Astrocyte (in vitro differentiated cells and primary cell): ENCODE data around the gene TNIK. TPM values are rescaled to one million over a fixed set of nuclear protein-coding genes. Genes with fewer than 3 reads are reported as not detected.

Source experiments
- DNase-seq: peaks from one replicate; pipeline ENCODE4 v3.0.0-alpha.2; 2010; ENCODE audit warnings: low read depth
- FAIRE-seq: peaks from 2 replicates; lab custom pipeline; 2011; peaks lifted over from hg19 to GRCh38; lab: Jason Lieb, UNC
- H2AFZ ChIP-seq: 2 replicates; pipeline ENCODE4 v1.6.0; 2012; ENCODE audit warnings: low read depth, low read length, inconsistent platforms
- H3K27ac ChIP-seq: 2 replicates; pipeline ENCODE4 v1.5.1; 2011; ENCODE audit warnings: low read depth, low read length, inconsistent platforms
- H3K27me3 ChIP-seq: 2 replicates; pipeline ENCODE4 v1.6.0; 2011; ENCODE audit warnings: low read length, inconsistent platforms; ENCODE audit not compliant: insufficient read depth
- H3K36me3 ChIP-seq: 2 replicates; pipeline ENCODE4 v1.5.1; 2011; ENCODE audit warnings: low read length, inconsistent platforms; ENCODE audit not compliant: insufficient read depth
- H3K4me1 ChIP-seq: 2 replicates; pipeline ENCODE4 v1.5.1; 2011; ENCODE audit warnings: low read length, inconsistent platforms; ENCODE audit not compliant: insufficient read depth
- H3K4me2 ChIP-seq: 2 replicates; pipeline ENCODE4 v1.6.0; 2012; ENCODE audit warnings: low read length, inconsistent platforms
- H3K4me3 ChIP-seq: 2 replicates; pipeline ENCODE4 v1.5.1; 2011; ENCODE audit warnings: low read depth, mild to moderate bottlenecking, low read length, inconsistent platforms; ENCODE audit not compliant: insufficient read depth
- H3K79me2 ChIP-seq: 2 replicates; pipeline ENCODE4 v1.6.0; 2012; ENCODE audit warnings: mild to moderate bottlenecking, low read length, inconsistent platforms; ENCODE audit not compliant: insufficient read depth
- H3K9ac ChIP-seq: 2 replicates; pipeline ENCODE4 v1.6.0; 2012; ENCODE audit warnings: mild to moderate bottlenecking, low read length, inconsistent platforms
- H3K9me3 ChIP-seq: 2 replicates; pipeline ENCODE4 v1.5.1; 2012; ENCODE audit warnings: low read depth, mild to moderate bottlenecking, low read length, inconsistent platforms; ENCODE audit not compliant: insufficient read depth
- H4K20me1 ChIP-seq: 2 replicates; pipeline ENCODE4 v1.6.0; 2012; ENCODE audit warnings: low read length, inconsistent platforms; ENCODE audit not compliant: insufficient read depth
- H3K27ac Mint-ChIP-seq: one replicate; pipeline ENCODE4 v1.8.0; 2021; ENCODE audit warnings: mild to moderate bottlenecking, mixed read lengths; ENCODE audit not compliant: unreplicated experiment
- H3K27me3 Mint-ChIP-seq: one replicate; pipeline ENCODE4 v1.8.0; 2021; ENCODE audit warnings: low read depth, mixed read lengths; ENCODE audit not compliant: unreplicated experiment
- H3K36me3 Mint-ChIP-seq: one replicate; pipeline ENCODE4 v1.8.0; 2021; ENCODE audit warnings: low read depth, mixed read lengths; ENCODE audit not compliant: unreplicated experiment
- H3K4me1 Mint-ChIP-seq: one replicate; pipeline ENCODE4 v1.8.0; 2021; ENCODE audit warnings: low read depth, mixed read lengths; ENCODE audit not compliant: unreplicated experiment
- H3K4me3 Mint-ChIP-seq: one replicate; pipeline ENCODE4 v1.8.0; 2021; ENCODE audit warnings: mild to moderate bottlenecking, moderate library complexity, mixed read lengths; ENCODE audit not compliant: unreplicated experiment
- H3K9me3 Mint-ChIP-seq: one replicate; pipeline ENCODE4 v1.8.0; 2021; ENCODE audit warnings: mild to moderate bottlenecking, mixed read lengths; ENCODE audit not compliant: unreplicated experiment
- EZH2 ChIP-seq: IDR thresholded peaks from 2 replicates; pipeline ENCODE4 v1.6.1; 2012; ENCODE audit warnings: mild to moderate bottlenecking, low read length, inconsistent platforms; ENCODE audit not compliant: insufficient read depth
- total RNA-seq: library from RNA; stranded (reverse); gene quantifications from 2 replicates; pipeline ENCODE4 v1.2.1, GENCODE V29; 2021
- TF ChIP-seq, protein P1 (sequence below): IDR thresholded peaks from 2 replicates; pipeline ENCODE4 v1.5.1; 2011; ENCODE audit warnings: low read depth, mild to moderate bottlenecking, inconsistent platforms, low read length, moderate library complexity; ENCODE audit not compliant: insufficient read depth

TNIK gene
- total RNA-seq, 1 donor from 2014 or later = 70.0 TPM

GRCh38 chr3:171133796-171134569 lies 326.2 kb downstream of the TNIK start:
- Histone ChIP-seq H3K79me2 (no peaks in the 10 kb centered on the region), H3K4me2 (no peak overlapping the region), H3K36me3 (no peaks in the 10 kb centered on the region), H3K9ac (no peak overlapping the region), H3K4me3 (no peak overlapping the region), H4K20me1 (no peaks in the 10 kb centered on the region), H3K4me1 (peaks cover 17% of the 10 kb centered on the region), H3K9me3 (no peaks in the 10 kb centered on the region), H2AFZ (no peak overlapping the region), H3K27me3 (no peaks in the 10 kb centered on the region), H3K27ac (no peak overlapping the region)
- no peaks in the 10 kb centered on the region for H3K27me3 Mint-ChIP-seq
- FAIRE-seq = no peak
- H3K9me3 Mint-ChIP-seq = no peaks in the 10 kb centered on the region
- TF ChIP-seq, protein P1, sequence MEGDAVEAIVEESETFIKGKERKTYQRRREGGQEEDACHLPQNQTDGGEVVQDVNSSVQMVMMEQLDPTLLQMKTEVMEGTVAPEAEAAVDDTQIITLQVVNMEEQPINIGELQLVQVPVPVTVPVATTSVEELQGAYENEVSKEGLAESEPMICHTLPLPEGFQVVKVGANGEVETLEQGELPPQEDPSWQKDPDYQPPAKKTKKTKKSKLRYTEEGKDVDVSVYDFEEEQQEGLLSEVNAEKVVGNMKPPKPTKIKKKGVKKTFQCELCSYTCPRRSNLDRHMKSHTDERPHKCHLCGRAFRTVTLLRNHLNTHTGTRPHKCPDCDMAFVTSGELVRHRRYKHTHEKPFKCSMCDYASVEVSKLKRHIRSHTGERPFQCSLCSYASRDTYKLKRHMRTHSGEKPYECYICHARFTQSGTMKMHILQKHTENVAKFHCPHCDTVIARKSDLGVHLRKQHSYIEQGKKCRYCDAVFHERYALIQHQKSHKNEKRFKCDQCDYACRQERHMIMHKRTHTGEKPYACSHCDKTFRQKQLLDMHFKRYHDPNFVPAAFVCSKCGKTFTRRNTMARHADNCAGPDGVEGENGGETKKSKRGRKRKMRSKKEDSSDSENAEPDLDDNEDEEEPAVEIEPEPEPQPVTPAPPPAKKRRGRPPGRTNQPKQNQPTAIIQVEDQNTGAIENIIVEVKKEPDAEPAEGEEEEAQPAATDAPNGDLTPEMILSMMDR = no peak
- TF ChIP-seq EZH2 = no peak
- DNase-seq = no peak
- peaks cover 57% of the 10 kb centered on the region for H3K4me1 Mint-ChIP-seq
- H3K36me3 Mint-ChIP-seq = peaks cover 31% of the 10 kb centered on the region
- H3K27ac Mint-ChIP-seq = peak overlapping the region; percentile 29
- H3K4me3 Mint-ChIP-seq = no peak overlapping the region

DNA sequence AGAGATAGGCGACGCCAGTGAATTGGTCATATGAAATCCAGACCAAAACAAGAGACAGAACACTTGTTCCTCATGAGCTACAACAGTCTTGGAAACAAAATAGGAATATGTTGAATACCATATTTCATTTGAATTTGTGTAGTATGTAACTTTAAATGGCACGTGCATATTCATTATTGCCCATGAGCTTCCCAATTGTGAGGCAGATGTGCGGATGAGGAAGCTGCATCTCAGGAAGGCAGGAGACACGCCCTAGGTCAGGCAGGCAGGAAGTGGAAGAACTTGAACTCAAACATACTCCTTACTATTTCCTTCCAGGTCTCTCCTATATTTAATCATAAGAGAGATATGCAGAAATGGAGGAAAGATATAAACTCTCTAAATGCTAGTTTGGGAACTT lies 326.9 kb downstream of the TNIK start:
- Mint-ChIP-seq H3K9me3 (no peaks in the 10 kb centered on the region), H3K4me1 (peaks cover 59% of the 10 kb centered on the region), H3K27me3 (no peaks in the 10 kb centered on the region), H3K4me3 (no peak overlapping the region), H3K27ac (peak overlapping the region; percentile 88), H3K36me3 (peaks cover 31% of the 10 kb centered on the region)
- Histone ChIP-seq H3K9me3 (no peaks in the 10 kb centered on the region), H3K36me3 (no peaks in the 10 kb centered on the region), H3K4me1 (peaks cover 17% of the 10 kb centered on the region), H3K4me3 (no peak overlapping the region), H3K4me2 (no peak overlapping the region), H2AFZ (no peak overlapping the region), H3K9ac (no peak overlapping the region), H3K27ac (no peak overlapping the region), H3K79me2 (no peaks in the 10 kb centered on the region), H4K20me1 (no peaks in the 10 kb centered on the region), H3K27me3 (no peaks in the 10 kb centered on the region)
- FAIRE-seq = no peak
- TF ChIP-seq, protein P1 = no peak
- no peak for TF ChIP-seq EZH2
- no peak for DNase-seq

DNA sequence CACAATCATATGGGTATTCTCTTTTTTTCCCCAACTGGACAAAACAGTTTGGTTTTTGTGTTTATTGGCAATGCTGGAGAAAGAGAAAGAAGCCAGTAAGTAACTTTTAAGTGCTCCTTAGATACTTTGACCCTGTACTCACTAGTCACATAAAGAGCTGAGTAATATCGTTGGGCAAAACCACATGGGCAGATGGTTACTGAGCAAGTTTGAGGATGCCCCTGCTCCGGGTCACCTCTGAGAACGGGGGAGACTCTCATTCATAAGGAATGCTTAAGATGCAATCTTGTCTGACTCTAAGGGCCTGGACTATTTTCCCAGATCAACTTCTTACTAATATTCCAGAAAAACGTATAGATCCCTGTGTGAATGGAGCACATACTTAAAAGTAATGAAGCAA lies 327.3 kb downstream of the TNIK start:
- DNase-seq (peak; percentile 73), FAIRE-seq (peak; percentile 66)
- H3K27me3 ChIP-seq = no peaks in the 10 kb centered on the region
- no peak overlapping the region for H3K4me3 ChIP-seq
- H3K27me3 Mint-ChIP-seq = no peaks in the 10 kb centered on the region
- no peak overlapping the region for H3K27ac ChIP-seq
- no peak overlapping the region for H3K9ac ChIP-seq
- H4K20me1 ChIP-seq = no peaks in the 10 kb centered on the region
- H3K27ac Mint-ChIP-seq = peak overlapping the region; percentile 88
- H3K36me3 ChIP-seq = no peaks in the 10 kb centered on the region
- H3K36me3 Mint-ChIP-seq = peaks cover 30% of the 10 kb centered on the region
- no peak overlapping the region for H3K4me2 ChIP-seq
- H3K9me3 Mint-ChIP-seq = no peaks in the 10 kb centered on the region
- H2AFZ ChIP-seq = no peak overlapping the region
- no peaks in the 10 kb centered on the region for H3K79me2 ChIP-seq
- H3K4me3 Mint-ChIP-seq = no peak overlapping the region
- H3K9me3 ChIP-seq = no peaks in the 10 kb centered on the region
- peaks cover 59% of the 10 kb centered on the region for H3K4me1 Mint-ChIP-seq
- peaks cover 17% of the 10 kb centered on the region for H3K4me1 ChIP-seq
- TF ChIP-seq EZH2 = no peak
- TF ChIP-seq, protein P1 = no peak
